Retinal pigment epithelial cell (primary cell): ENCODE data around the gene IGFBP4.

Experiments
- DNase-seq: peaks from one replicate; pipeline ENCODE4 v3.0.0-alpha.2; 2010; ENCODE audit warnings: low read depth
- H3K4me3 ChIP-seq: 2 replicates; pipeline ENCODE4 v1.5.1; 2011; ENCODE audit warnings: mild to moderate bottlenecking, low read length, control low read depth, moderate library complexity
- CTCF ChIP-seq: conservative IDR thresholded peaks from 2 replicates; pipeline ENCODE4 v1.5.1; 2011; ENCODE audit warnings: low read depth, low read length, control low read depth, inconsistent platforms

IGFBP4 gene

GRCh38 chr17:40495140-40495539 is 51.9 kb downstream of the IGFBP4 start:
- TF ChIP-seq CTCF = no peak

GRCh38 chr17:40496170-40496569 is 52.9 kb downstream of the IGFBP4 start:
- no peak for DNase-seq
- no peak for TF ChIP-seq CTCF
- no peak overlapping the region for H3K4me3 ChIP-seq

More at GRCh38 chr17:40495140-40495539, 51.9 kb downstream of the IGFBP4 start:
- DNase-seq = no peak
- no peak overlapping the region for H3K4me3 ChIP-seq

GRCh38 chr17:40496634-40497420 is 53.6 kb downstream of the IGFBP4 start:
- H3K4me3 ChIP-seq = no peak overlapping the region
- no peak for TF ChIP-seq CTCF
- DNase-seq = no peak

GRCh38 chr17:40497695-40498094 is 54.4 kb downstream of the IGFBP4 start:
- H3K4me3 ChIP-seq = no peak overlapping the region
- no peak for DNase-seq
- no peak for TF ChIP-seq CTCF

GRCh38 chr17:40498281-40499084 is 55.2 kb downstream of the IGFBP4 start:
- no peak for DNase-seq
- TF ChIP-seq CTCF = no peak
- H3K4me3 ChIP-seq = no peak overlapping the region

- no peak for DNase-seq
- peak; percentile 9 for TF ChIP-seq CTCF
- peak overlapping the region; percentile 8 for H3K4me3 ChIP-seq
Observed at GRCh38 chr17:40499551-40500189, 56.4 kb downstream of the IGFBP4 start.
